Stimulated activated CD8-positive, alpha-beta memory T cell treated with anti-CD3 and anti-CD28 coated beads, Interleukin-15, amount 100 ng/mL, for 24 hours (primary cell): ENCODE measurements around the gene DMAC2.
"Not testable (repeated sequence)": the region's sequence is repeated elsewhere in the genome, so short reads cannot be mapped to it uniquely, and the experiment has no call there.

Source experiments
- DNase-seq: peaks from one replicate; pipeline ENCODE4 v3.0.0-alpha.2; 2020; ENCODE audit warnings: low read depth

DMAC2 gene

DNA sequence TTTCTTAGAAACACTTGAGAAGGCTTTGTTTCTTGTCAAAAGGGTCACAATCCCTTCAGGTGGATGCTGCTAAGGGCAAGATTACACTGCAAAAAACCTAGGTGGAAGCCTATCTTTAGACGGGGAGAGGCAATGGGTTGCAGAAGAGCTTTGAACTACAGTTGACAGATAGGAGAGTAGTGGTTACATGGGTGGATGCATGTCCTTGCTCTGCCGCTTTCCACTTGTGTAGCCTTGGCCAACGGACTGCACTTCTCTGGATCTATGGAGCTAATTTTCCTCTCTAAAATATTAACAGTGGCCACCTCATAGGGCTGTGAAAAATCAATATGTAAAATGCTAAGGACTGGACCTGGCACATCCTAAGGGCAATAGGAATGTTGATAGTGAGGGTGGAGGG lies 41.1 kb downstream of the DMAC2 start:
- DNase-seq: no peak

DNA sequence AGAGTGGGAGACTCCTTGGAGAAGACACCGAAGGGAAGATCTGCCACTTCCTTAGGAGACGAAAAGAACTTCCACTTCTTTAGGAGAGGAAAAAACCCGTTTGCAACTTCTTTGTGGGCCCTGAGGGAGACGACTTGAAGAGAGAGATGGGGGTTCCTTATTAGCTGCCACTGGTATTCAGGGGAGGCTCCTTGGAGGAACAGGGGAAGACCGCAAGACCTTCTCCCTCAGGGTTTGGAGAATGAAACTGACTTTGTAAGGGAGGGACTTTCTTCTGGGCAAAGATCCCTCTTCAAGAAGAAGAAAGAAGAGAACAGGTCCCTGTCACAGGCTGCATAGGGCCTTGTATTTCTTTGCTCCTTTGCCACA lies 41.7 kb downstream of the DMAC2 start:
- no peak for DNase-seq

DNA sequence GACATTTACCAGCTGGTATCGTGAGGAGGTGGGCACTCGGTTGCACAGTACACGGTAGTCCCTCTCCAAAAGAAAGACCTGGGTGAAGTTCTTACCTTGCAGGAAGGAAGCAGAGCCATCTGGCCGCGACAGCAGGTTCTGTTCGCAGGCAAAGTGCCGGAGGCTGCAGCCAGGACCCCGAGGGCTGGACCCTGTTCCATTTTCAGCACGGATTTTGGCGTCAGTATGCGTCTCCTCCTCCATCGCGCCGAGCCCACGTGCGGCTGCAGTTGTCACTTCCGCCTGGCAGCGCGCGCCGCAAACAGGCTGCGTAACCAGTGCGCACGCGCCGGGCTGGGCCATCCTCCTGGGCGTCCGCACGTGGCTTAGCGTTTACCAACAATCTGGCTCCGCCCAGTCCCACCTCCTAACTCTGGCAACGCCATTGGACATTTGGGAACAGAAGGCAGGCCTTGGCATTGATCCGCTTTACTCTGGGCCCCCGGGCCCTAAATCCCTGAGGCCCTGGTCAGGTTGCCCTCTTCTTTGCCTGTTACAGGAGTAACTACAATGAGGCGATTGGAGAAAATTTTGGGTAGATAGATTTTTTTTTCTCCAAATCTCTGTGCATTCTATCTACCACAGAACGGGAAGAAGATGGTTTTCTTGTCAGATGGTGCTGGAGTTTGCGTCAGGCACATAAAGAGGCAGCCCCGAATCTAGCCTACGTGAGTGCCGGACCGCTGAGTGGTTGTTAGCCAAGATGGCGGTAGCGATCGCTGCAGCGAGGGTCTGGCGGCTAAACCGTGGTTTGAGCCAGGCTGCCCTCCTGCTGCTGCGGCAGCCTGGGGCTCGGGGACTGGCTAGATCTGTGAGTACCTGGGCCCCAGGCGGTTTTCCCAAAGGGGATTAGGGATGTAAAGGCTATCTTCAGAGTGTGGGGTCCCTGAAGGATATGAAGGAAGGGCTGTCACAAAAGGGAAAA lies 42.3 kb downstream of the DMAC2 start, which contains the start of the genes BCKDHA and EXOSC5:
Gene BCKDHA (plus strand): TSS at position 733 of the 964 bp plus-strand sequence. CDS start 10 bp downstream, at position 743.
Gene EXOSC5 (minus strand): TSS at position 274 of the 964 bp plus-strand sequence. CDS start 31 bp downstream, at position 243.
- DNase-seq: peak; percentile 96

DNA sequence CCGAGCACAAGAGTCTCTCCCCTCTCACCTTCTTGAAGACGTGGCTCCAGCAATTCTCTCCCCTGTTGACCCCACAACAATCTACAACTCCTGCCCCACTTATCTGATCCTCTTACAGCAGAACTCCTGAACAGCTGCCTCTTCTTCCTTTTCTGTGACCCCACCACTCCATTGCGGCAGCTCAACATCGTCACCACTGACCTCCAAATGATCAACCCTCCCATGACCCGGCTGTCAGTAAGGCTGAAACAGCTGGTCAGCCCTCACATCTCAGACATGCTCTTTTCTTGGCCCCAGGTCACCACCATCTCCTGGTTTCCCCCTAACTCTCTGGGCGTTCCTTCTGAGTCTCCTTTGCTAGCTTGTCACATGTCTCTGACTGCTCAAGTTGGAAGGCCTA lies 44.4 kb downstream of the DMAC2 start:
- no peak for DNase-seq

DNA sequence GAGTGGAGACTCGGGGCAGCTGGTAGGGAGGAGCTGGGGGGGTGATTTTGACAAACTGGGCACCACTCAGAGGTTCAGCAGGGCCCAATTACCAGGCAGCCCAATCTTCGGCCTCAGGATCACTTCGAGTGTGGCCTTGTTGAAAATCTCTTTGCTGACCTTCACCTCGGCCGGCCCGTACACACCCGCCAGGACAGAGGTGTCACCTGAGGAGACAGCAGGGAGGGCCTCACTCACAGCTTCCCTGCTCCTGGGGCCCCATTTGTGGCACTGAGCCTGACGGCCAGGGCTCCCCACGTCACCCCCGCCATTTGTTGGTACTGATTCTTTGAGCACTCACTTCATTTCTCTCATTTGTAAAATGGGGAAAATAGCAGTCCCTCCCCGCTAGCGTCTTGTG lies 46.9 kb downstream of the DMAC2 start:
- no peak for DNase-seq

DNA sequence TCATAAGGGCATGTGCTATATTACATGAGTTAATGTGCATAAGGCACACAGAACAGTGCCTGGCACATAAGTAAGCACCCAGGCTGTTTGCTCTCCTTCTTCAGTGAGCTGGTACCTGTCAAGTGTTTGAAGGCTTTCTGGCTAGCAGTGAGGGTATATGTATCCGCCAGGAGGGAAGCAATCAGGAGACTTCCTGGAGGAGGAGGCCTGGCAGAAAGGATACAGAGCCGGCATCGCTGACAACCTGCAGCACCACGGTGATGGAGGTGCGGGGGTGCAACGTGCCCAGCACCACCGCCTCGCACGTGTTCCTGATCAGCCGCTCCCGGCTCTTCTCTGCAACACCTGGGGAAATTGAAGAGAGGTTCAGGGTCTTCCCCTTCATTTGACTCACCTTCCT lies 48.1 kb downstream of the DMAC2 start:
- no peak for DNase-seq

DNA sequence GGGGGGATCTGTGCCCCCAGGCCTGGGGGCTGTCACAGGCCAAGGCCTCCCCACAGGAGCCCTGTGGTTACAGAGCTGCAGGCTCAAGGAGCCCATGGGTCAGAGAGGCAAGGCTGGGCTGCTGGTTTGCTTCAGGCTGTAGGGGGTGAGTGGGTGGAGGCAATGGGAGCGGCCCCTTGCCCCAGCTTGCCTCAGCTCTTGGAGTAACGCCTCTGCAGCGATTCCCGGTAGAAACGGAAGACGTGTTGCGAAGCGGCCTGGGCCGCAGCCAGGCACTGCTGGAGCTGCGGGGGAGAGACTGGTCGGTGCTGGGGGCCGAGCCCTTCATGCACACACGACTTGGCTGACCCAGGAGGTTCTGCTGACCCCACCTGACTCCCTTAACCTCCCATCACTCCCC lies 53.3 kb downstream of the DMAC2 start:
- DNase-seq: no peak

DNA sequence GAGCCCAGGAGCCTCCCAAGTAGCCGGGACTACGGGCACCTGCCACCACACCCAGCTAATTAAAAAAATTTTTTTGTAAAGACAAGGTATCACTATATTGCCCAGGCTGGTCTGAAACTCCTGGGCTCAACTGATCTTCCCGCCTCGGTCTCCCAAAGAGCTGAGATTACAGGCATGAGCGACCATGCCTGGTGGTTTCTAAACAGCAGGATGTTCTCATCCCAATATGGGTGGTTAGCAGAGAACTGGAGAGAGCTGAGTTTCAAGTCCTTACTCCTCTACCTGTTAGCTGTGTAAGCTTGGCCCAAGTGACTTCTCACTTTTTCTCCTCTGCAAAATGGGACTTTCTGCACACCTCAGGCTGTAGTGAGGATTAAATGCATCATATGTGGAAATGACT lies 55.4 kb downstream of the DMAC2 start:
- no peak for DNase-seq

DNA sequence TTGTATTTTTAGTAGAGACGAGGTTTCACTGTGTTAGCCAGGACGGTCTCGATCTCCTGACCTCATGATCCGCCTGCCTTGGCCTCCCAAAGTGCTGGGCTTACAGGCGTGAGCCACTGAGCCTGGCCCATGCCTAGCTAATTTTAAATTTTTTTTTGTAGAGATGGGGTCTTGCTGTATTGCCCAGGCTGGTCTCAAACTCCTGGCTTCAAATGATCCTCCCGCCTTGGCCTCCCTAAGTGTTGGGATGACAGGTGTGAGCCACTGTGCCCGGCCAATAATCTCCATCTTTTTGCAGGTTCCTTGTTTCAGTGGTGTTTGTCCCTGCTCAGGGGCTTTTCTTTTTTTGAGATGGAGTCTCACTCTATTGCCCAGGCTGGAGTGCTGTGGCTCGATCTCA lies 58.2 kb downstream of the DMAC2 start:
- not testable (repeated sequence) for DNase-seq
